CD4-positive, alpha-beta T cell (primary cell): ENCODE results near the gene PEF1. TPM values are rescaled to one million over a fixed set of nuclear protein-coding genes. Genes with fewer than 3 reads are reported as not detected.

Source experiments
- ATAC-seq: fragments of 200-7000 bp; cut with Tn5 transposase; one replicate; pipeline ENCODE4 v1.10.0; 2022; ENCODE audit warnings: mild to moderate bottlenecking; ENCODE audit not compliant: poor library complexity
- CTCF ChIA-PET: fragments of 350-600 bp; sonication (Branson Sonifier 250); formaldehyde crosslinking; loops from one replicate; lab custom pipeline; 2021; ENCODE audit warnings: antibody characterized with exemption, inconsistent platforms; lab: Charles Lee
- POLR2A ChIA-PET: fragments of 350-600 bp; sonication (Branson Sonifier 250); formaldehyde crosslinking; loops from one replicate; lab custom pipeline; 2021; ENCODE audit warnings: antibody characterized with exemption, inconsistent platforms; lab: Charles Lee
- DNase-seq, 14 experiments: peaks; one replicate each; pipeline ENCODE4 v3.0.0-alpha.2; 2013 to 2020; ENCODE audit warnings: mixed read lengths in 2 of 14
- H3K27ac ChIP-seq, 2 donors: one replicate each; pipeline versions ENCODE4 v1.5.1 to v1.7.0; 2013; ENCODE audit warnings: low read length in 2 of 2, low read depth in 1 of 2, mild to moderate bottlenecking in 1 of 2
- H3K27me3 ChIP-seq, 2 experiments: 1 replicate in 1 of 2; 2 replicates in 1 of 2; pipeline versions ENCODE4 v1.6.1 to v1.7.0; 2013; ENCODE audit warnings: low read length in 2 of 2, control low read depth in 1 of 2, mild to moderate bottlenecking in 1 of 2, moderate library complexity in 1 of 2; ENCODE audit not compliant: insufficient read depth in 2 of 2, control insufficient read depth in 1 of 2
- H3K36me3 ChIP-seq: one replicate; pipeline ENCODE4 v1.6.1; 2013; ENCODE audit warnings: low read length, control low read depth; ENCODE audit not compliant: insufficient read depth
- H3K4me1 ChIP-seq: one replicate; pipeline ENCODE4 v1.6.1; 2013; ENCODE audit warnings: low read length, control low read depth; ENCODE audit not compliant: insufficient read depth
- H3K4me3 ChIP-seq: one replicate; pipeline ENCODE4 v1.5.1; 2013; ENCODE audit warnings: mild to moderate bottlenecking, low read length, moderate library complexity
- H3K9me3 ChIP-seq, 2 experiments: 1 replicate in 1 of 2; 2 replicates in 1 of 2; pipeline versions ENCODE4 v1.6.1 to v1.7.0; 2013; ENCODE audit warnings: low read length in 2 of 2, mild to moderate bottlenecking in 2 of 2, control low read depth in 1 of 2, moderate library complexity in 1 of 2; ENCODE audit not compliant: control insufficient read depth in 1 of 2, insufficient read depth in 1 of 2
- H3K27ac Mint-ChIP-seq: one replicate; pipeline ENCODE4 v1.8.0; 2020; ENCODE audit warnings: mixed read lengths
- H3K27me3 Mint-ChIP-seq: one replicate; pipeline ENCODE4 v1.8.0; 2021; ENCODE audit warnings: mixed read lengths
- H3K36me3 Mint-ChIP-seq: one replicate; pipeline ENCODE4 v1.8.0; 2021; ENCODE audit warnings: low read depth, mixed read lengths
- H3K4me1 Mint-ChIP-seq: one replicate; pipeline ENCODE4 v1.8.0; 2021; ENCODE audit warnings: low read depth, mixed read lengths
- H3K4me3 Mint-ChIP-seq: one replicate; pipeline ENCODE4 v1.8.0; 2020; ENCODE audit warnings: mild to moderate bottlenecking, mixed read lengths
- H3K9me3 Mint-ChIP-seq: one replicate; pipeline ENCODE4 v1.8.0; 2020; ENCODE audit warnings: mixed read lengths
- intact Hi-C, 2 experiments: fragments of 100-400 bp; cut with DNase I in 1 of 2; cut with micrococcal nuclease in 1 of 2; formaldehyde crosslinking; loops; one replicate each; pipeline versions ENCODE4 v1.15.1 to v1.9.0; 2023 to 2025; cut with DNase I, micrococcal nuclease
- total RNA-seq, 174 experiments: library from RNA in 2 of 174; stranded (reverse) in 2 of 174; gene quantifications; one replicate each; pipeline ENCODE4 v1.2.3 and lab custom pipeline; 2021 to 2026
- TF ChIP-seq, protein P1 (sequence below): fragments of 200-600 bp; IDR thresholded peaks from one replicate; pipeline ENCODE4 v1.8.0; 2022; ENCODE audit warnings: antibody characterized with exemption, mild to moderate bottlenecking

The PEF1 gene
- total RNA-seq, 2 experiments from 2014 or later: 42.3 to 45.9 TPM

GRCh38 chr1:31670593-31670964 is 25.9 kb upstream of the PEF1 start:
- ATAC-seq: no peak
- no peak overlapping the region for H3K27ac Mint-ChIP-seq
- H3K4me3 Mint-ChIP-seq: no peak overlapping the region

DNA sequence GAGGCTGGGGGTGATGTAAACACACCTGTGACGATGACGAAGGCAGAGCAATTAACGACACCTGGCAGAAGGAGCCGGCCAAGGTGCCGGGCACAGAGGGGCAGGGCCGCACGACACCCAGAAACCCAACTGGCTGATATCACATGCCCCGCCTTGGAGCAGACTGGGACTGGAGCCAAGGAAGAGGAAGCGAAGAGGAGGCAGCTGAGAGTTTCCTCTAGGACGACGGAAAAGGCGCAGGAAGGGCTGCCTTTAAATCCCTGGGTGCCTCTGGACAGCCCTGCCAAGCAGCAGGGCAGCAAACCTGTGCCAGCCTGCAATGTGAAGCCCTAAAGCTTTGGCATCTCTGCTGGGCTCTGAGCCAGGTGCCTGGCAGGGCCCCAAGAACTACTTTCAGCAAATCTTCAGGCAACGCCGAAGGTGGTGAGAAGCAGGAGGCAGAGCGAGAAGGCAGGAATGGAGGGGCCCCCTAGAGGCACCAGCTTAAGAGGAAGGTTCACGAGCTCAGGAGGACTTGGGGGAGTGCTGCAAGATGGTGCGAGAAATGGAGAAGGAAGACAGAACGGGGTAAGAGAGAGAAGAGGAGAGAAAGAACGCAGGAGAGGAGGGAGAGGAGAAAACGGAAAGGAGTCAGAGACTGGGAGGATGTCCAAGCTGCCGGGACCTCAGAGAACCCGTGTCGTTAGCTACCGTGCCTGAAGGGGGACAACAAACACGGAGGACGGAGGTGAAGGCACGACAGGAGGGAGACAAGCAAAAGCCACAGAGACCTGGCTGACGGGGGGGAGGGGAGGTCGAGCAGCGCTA is 25.3 kb upstream of the PEF1 start:
- Mint-ChIP-seq H3K27ac (no peak overlapping the region), H3K4me1 (peaks cover 9% of the 10 kb centered on the region), H3K9me3 (no peaks in the 10 kb centered on the region), H3K4me3 (peak overlapping the region; percentile 54), H3K27me3 (peaks cover 16% of the 10 kb centered on the region), H3K36me3 (no peaks in the 10 kb centered on the region)
- TF ChIP-seq, protein P1, sequence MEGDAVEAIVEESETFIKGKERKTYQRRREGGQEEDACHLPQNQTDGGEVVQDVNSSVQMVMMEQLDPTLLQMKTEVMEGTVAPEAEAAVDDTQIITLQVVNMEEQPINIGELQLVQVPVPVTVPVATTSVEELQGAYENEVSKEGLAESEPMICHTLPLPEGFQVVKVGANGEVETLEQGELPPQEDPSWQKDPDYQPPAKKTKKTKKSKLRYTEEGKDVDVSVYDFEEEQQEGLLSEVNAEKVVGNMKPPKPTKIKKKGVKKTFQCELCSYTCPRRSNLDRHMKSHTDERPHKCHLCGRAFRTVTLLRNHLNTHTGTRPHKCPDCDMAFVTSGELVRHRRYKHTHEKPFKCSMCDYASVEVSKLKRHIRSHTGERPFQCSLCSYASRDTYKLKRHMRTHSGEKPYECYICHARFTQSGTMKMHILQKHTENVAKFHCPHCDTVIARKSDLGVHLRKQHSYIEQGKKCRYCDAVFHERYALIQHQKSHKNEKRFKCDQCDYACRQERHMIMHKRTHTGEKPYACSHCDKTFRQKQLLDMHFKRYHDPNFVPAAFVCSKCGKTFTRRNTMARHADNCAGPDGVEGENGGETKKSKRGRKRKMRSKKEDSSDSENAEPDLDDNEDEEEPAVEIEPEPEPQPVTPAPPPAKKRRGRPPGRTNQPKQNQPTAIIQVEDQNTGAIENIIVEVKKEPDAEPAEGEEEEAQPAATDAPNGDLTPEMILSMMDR: no peak
- ChIA-PET POLR2A (interaction anchor here (1.2 to 1.3 kb wide), 2 partner anchors 25 to 119 kb away, joined by 3 to 7 read pairs; partner anchors contain the start of gene PEF1), CTCF (interaction anchor here (0.8 to 1.1 kb wide), 2 partner anchors 75 to 119 kb away, joined by 3 to 4 read pairs; no protein-coding TSS in a partner anchor)
- peak; percentile 89 for ATAC-seq
- intact Hi-C loops: loop anchor here in 1 of 2 experiments (10.0 kb wide), 1 partner anchor 745 kb away; no protein-coding TSS in a partner anchor
- peak overlapping the region; percentile 30 for H3K4me3 ChIP-seq
- DNase-seq: peak in 12 of 14 experiments; percentile 1 to 65 (median 18)
- H3K27ac ChIP-seq: no peak overlapping the region
- no peaks in the 10 kb centered on the region for H3K9me3 ChIP-seq
- peaks cover 12% of the 10 kb centered on the region for H3K4me1 ChIP-seq
- peaks cover 4 to 16% of the 10 kb centered on the region in 2 experiments for H3K27me3 ChIP-seq
- no peaks in the 10 kb centered on the region for H3K36me3 ChIP-seq

More at GRCh38 chr1:31670593-31670964, 25.9 kb upstream of the PEF1 start:
- TF ChIP-seq, protein P1: no peak
- Histone ChIP-seq H3K36me3 (no peaks in the 10 kb centered on the region), H3K4me1 (peaks cover 12% of the 10 kb centered on the region), H3K27me3 (peaks cover 4 to 16% of the 10 kb centered on the region in 2 experiments), H3K27ac (no peak overlapping the region), H3K4me3 (no peak overlapping the region), H3K9me3 (no peaks in the 10 kb centered on the region)
- peaks cover 16% of the 10 kb centered on the region for H3K27me3 Mint-ChIP-seq
- ChIA-PET POLR2A (interaction anchor here (1.2 to 1.3 kb wide), 2 partner anchors 26 to 119 kb away, joined by 3 to 7 read pairs; partner anchors contain the start of gene PEF1), CTCF (interaction anchor here (0.8 to 1.1 kb wide), 2 partner anchors 74 to 119 kb away, joined by 3 to 4 read pairs; no protein-coding TSS in a partner anchor)
- intact Hi-C loops: no loop called here
- DNase-seq: no peak
- H3K36me3 Mint-ChIP-seq: no peaks in the 10 kb centered on the region
- no peaks in the 10 kb centered on the region for H3K9me3 Mint-ChIP-seq
- H3K4me1 Mint-ChIP-seq: peaks cover 9% of the 10 kb centered on the region

GRCh38 chr1:31669433-31669785 is 24.7 kb upstream of the PEF1 start:
- Histone ChIP-seq H3K27ac (no peak overlapping the region), H3K9me3 (no peaks in the 10 kb centered on the region), H3K27me3 (peaks cover 4 to 16% of the 10 kb centered on the region in 2 experiments), H3K4me1 (peaks cover 12% of the 10 kb centered on the region), H3K36me3 (no peaks in the 10 kb centered on the region), H3K4me3 (no peak overlapping the region)
- TF ChIP-seq, protein P1: no peak
- Mint-ChIP-seq H3K4me1 (peaks cover 9% of the 10 kb centered on the region), H3K36me3 (no peaks in the 10 kb centered on the region), H3K9me3 (no peaks in the 10 kb centered on the region), H3K27ac (no peak overlapping the region), H3K27me3 (peaks cover 16% of the 10 kb centered on the region), H3K4me3 (no peak overlapping the region)
- intact Hi-C loops: loop anchor here in 1 of 2 experiments (10.0 kb wide), 1 partner anchor 745 kb away; no protein-coding TSS in a partner anchor
- POLR2A ChIA-PET: interaction anchor here (1.2 to 1.3 kb wide), 2 partner anchors 25 to 120 kb away, joined by 3 to 7 read pairs; partner anchors contain the start of gene PEF1
- no peak for ATAC-seq
- CTCF ChIA-PET: interaction anchor here (1.1 kb wide), 1 partner anchor 76 kb away, joined by 3 read pairs; no protein-coding TSS in a partner anchor
- DNase-seq: no peak
